GM21381 (cell line): ENCODE results near the gene EPHA6.
A peak's percentile ranks its signal among the peaks of the same experiment; 100 is the strongest.

Experiments used
- ATAC-seq: cut with Tn5 transposase; IDR thresholded peaks from one replicate; pipeline ENCODE4 v1.9.1; 2021; ENCODE audit warnings: mild to moderate bottlenecking, moderate library complexity; ENCODE audit not compliant: unreplicated experiment

The EPHA6 gene

DNA sequence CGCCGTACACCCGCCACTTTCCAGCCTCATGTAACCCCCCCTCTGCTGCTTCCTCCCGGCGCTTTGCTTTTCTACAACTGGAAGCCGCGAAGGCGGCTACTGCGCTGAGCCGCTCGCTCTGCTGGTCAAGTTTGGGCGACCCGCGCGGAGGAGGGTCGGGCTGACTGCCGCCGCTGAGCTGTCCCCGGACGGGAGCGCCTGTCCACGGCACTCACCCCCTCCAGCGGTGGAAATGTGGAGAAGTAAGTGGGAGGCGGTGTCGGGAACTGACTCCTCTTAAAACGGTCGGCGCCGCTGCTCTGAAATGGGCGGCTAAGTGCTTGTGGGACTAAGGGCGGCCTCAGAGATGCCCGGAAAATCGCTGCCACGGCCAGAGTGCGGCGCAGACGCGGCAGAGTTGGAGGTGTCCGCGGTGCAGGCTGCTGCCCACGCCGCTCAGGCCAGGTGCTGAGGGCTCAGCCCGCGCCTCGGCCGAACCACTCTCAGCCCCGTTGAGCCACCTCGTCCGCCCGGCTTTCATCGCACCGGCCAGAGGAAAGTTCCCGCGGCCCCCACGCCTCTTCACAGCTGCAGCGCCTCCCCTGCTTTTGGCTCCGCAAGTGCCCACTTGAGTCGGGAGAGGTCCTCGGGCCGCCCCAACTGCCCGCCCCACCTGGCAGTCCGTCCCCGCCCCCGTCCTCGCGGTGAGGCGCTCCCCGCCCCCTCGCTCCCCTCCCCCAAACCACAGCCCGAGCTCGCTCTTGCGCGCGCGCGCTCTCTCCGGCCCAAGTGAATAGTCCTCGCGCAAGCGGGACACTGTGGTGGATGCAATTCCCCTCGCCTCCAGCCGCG lies at the start of gene EPHA6:
EPHA6 (plus strand) TSS at position 775 of the 831 bp plus-strand sequence.
- ATAC-seq: peak; percentile 14

DNA sequence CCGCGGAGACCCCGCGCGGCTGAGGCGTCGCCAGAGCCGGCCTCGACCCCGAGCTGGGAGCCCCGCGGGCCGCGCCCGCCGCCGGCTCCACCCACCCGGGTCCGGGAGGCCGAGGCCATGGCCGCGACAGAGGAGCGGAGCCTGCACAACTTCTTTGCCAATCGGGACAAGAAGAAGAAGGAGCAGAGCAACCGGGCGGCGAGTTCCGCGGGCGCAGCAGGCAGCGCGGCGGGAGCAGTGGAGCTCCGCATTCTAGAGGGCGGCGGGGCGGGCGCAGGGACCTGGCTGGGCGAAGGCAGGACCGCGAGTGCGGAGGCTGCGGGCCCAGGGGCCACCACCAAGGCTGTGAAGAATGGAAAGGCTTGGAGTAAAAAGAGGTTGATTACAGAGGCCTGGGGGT lies 37.6 kb upstream of the EPHA6 start:
- no peak for ATAC-seq

DNA sequence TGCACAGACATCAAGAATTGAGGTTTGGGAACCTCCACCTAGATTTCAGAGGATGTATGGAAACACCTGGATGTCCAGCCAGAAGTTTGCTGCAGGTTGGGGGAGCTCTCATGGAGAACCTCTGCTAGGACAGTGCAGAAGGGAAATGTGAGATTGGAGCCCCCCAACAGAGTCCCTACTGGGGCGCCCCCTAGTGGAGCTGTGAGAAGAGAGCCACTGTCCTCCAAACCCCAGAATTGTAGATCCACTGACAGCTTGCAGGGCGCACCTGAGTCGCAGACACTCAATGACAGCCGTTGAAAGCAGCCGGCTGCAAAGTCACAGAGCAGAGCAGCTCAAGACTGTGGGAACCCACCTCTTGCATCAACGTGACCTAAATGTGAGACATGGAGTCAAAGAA lies 34.6 kb upstream of the EPHA6 start:
- no peak for ATAC-seq

DNA sequence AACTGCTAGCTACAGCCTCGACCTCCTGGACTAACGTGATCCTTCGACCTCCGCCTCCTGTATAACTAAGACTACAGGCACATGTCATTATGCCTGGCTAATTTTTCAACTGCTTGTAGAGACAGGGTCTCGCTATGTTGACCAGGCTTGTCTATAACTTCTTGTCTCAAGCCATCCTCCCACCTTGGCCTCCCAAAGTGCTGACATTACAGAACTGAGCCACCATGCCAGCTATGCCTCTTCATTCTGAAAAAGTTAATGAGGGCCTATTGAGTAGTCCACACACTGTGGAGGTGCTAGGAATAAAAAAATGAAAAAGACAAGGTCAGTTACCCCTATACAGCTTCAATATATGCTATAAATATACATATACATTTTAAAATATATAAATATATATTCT lies 18.3 kb upstream of the EPHA6 start:
- no peak for ATAC-seq

DNA sequence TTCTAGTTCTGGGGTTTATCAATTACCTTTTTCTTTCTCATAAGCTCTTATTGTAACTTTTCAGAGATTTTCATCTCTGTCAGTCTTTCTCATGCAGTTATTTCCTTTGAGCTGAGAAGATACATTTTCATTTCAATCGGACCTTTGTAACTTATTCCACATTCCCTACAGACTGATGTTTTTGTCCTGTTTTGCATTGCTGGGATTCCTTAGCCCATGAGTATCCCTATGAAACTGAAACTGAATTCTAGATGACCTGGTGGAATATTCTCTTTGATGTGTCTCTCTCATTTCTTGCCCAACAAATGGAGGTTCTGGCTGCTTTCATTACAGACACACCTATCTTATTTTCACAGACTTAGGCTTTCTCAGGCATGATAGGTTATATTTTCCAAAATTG lies 10.5 kb upstream of the EPHA6 start:
- no peak for ATAC-seq

DNA sequence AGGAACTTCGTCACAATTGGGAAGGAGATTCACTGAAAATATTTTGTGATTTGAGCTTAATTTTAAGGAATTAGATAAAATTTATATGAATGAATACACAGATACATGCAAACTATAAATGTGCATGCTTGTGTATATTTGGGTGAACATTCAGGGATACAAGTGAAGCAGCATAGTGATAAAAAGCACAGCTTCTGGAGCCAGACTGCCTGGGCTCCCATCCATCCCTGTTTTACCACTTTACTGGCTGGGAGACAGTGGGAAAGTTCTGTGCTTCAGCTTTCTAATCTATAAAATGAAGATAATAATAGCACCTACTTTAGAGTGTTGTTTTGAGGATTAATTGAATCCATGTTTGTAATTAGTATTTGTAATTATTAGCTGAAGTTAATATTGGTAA lies 8.1 kb upstream of the EPHA6 start:
- ATAC-seq: no peak

DNA sequence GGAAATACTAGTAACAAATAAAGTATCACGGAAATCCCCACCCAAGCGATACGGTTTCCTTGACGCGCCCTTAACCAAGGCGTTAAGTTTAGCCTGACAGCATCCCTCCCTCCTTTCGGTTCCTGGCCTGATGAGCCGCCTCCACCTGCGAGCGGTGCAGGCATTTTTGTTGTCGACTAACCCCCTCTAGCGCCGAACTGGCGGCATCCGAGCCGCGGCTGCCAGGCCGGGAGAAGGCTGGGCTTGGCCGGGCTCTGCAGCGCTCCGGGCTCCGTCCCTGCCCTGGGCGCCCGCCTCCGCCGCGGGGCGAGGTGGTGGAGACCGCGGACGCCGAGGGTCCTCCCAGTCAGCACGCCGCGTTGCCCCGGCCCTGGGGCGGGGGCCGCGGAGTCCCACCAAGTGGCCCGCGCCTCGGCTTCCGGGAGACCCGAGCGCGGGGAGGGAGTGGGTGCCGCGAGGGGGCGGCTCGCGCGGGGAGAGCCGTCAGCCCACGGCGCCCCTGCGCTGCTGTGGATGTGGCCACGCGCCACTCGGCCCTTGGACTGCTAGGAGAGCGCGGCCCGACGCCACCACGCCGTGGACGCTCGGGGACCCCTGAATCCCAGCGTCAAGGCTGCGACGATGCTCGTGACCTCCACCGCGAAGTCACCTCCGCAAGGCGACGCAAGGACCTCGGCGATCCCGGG lies 1.1 kb upstream of the EPHA6 start:
- ATAC-seq: peak; percentile 99

DNA sequence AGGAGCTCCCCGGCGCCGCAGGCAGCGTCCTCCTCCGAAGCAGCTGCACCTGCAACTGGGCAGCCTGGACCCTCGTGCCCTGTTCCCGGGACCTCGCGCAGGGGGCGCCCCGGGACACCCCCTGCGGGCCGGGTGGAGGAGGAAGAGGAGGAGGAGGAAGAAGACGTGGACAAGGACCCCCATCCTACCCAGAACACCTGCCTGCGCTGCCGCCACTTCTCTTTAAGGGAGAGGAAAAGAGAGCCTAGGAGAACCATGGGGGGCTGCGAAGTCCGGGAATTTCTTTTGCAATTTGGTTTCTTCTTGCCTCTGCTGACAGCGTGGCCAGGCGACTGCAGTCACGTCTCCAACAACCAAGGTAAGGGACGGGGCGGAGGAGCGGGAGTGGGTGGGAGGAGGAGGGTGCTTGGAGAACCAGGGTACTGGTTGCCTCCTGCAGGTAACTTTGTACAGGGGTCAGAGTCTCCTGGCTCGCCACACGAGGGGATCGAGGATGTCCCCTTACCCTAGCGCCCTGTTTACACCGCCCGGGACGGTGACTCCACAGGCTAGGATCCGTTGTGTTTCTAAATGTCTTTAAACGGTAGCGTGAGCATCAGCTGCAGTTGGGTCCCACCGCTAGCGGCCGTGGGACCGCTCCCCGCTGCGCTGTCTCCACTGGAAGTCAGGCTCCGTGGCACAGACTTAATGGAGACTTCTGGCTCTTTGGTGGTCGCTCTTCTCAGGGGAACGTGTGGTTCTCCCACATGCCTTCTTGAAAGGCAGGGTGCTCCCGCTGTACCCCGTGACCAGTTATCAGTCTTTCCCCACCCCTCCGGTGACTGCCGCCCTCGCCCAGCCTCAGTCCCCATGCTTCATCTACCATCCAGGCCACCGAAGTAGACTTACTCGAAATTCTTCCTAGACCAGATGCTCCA lies 515 bp downstream of the EPHA6 start:
- ATAC-seq: no peak

DNA sequence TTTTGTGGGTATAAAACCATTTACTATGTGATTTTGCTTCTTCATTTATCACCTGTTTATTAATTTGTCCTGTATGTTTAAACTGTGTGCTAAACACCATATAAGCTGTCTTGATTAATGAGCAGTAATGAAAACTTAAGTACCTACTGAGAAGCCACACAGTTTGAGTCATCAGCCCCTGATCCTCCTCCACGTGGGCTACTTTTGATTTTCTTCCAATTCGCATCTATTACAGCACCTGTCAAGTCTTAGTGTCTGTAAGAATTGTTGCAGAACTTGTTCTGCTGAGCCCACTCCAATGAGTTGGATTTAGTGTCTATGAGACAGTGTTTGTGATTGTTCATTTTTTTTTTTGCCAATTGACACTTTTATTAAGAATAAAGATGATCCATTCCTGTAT lies 16.8 kb downstream of the EPHA6 start:
- ATAC-seq: no peak

DNA sequence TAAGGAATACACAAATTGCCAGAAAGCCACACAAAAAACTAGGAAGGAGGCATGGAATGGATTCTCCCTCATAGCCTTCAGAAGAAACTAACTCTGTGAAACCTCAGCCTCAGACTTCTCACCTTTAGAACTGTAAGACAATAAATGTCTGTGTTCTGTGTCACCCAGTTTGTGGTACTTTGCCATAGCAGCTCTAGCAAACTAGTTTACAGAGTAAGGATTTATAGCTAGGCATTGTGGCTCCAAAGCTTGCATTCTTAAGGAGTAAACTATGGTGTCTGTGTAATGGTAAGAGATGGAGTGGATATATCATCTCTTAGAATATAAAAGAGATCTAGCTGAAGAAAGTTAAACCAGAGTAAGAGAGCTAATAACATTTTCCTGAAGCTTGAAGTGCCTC lies 18.9 kb downstream of the EPHA6 start:
- no peak for ATAC-seq

DNA sequence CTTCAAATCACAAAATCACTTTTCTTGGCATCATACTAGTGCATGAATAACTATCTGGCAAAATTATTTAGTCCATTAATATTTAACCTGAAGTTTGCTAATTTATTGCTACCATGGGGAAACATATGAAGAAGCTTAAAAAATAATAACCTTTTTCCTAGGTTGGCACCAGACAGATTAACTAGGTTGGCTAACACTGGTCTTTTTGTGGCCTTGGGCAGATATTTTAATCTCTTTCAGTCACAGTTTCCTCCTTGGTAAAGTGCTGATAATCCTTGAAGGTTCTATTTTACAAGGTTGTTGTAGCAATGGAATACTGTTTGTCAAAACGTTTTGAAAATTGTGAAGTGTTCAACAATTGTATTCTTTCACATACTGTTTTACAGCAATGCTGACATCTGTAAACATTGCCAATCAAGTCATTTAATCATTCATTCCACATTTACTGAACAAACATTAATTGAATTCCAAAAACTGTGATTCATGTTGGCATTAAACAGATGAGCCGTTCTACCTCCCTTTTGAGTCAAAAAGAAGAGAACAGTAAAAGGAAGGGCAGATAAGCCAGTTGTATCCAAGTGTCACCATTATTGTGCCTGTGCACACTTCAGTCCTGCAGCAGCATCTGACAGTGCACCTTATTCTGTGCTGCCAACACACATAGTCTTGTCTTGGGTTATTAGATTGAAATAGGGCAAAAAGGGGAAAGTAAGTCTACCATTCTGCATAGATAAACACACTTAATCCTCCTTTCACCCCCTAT lies 21.9 kb downstream of the EPHA6 start:
- ATAC-seq: no peak

DNA sequence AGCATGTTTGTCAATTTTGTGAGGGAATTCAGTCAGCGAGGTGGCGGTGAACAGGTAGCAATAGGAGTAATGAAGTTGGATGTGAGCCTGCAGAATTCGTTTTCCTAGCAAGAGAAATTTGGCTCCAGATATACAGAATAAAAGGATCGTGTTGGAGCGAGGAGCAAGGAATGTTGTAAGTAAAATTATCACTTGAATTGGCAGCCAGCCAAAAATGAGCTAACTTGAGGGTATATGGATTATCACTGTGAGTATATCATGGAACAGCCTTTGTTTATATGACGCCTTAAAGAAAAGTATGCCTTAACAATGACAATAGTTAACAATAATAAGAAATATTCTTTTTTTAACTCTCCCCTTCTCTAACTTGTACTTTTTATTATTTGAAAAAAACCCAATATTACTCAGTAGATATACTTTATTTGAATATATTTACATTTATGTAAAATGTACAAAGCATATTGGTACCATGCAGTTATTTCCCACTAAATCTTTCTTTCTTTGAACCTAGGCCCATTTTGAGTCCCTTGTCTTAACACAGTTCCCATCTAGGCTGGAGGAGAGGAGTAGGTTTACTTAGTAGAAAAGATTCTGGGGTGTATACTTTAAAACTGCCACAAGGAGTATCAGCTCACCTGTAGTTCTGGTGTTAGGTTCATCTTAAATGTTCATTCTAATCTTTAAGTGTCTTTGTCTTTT lies 29.3 kb downstream of the EPHA6 start:
- no peak for ATAC-seq

DNA sequence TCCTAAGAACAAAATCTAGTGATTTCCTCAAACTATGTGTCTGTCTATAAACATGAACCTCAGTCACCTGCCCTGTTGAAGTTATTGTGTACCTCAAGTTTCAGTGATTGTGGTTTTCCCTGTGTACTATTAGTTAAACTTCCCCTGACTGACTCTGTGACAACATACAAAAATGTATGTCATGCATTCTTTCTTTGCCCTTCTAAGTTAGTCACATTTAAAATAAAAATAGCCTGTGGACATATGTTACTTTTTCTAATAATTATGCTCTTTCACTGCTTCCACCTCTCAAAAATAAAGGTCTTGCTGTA lies 29.8 kb downstream of the EPHA6 start:
- ATAC-seq: no peak

DNA sequence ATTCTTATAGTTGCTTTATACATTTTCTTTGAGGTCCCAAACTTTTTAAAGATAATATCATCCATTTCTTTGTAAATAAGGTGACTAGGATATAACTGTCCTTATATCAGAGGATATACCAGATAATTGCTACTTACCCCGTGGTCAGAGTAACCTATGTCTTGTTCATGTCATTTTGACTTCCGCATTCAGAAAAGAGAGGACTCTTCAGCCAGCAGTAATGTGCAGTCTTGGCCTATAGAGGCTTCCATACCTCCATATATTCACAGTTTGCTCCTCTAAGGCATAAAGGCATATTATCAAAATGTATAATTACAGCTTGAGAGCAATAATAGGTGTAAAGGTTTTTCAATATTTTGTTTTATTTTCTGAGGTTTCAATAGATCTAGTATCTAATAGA lies 38.5 kb downstream of the EPHA6 start:
- ATAC-seq: no peak

DNA sequence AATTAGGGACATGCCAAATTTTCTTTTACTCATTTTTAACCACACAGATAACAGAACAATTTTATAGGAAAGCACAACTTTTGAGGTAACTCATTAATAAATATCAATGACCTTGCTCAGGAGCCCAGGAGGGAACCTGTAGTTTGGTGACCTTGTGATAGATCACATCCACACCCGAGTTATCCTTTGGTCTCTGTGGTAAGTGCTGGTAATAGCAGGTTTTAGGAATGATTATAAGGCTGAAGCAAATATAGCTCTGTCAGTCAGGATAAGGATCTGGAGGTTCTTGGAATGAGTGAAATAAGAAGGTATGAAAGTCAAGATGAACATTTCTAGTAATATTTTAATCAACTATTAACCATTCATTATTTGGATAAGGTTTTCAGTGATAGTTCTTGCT lies 46.5 kb downstream of the EPHA6 start:
- no peak for ATAC-seq

DNA sequence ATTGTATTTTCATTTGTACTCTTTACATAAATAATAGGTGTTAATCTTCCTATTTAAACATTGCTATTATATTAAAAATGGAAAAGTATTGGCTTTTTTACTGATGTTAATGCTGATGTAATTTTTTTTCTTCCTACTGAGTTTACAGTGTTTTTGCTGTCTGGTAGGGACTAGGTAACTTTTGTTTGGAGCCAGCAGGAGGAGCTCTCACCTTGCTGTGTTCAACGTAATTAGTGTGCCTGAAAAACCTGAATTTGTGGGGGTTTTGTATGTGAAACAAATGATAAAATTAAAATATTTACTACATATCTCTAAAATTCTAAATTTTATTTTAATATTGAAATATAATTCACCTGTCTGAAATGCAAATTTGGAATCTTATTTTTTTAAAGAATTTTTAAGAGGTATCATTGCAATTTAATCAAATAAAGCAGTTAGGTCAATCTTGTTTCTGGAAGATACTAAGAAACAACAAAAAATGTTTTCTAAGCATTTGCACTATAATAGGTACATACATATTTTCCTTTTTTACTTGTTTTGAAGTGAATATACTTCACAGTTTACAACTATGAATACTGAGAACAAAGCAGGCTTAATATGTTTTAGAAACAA lies 48.8 kb downstream of the EPHA6 start:
- ATAC-seq: no peak

DNA sequence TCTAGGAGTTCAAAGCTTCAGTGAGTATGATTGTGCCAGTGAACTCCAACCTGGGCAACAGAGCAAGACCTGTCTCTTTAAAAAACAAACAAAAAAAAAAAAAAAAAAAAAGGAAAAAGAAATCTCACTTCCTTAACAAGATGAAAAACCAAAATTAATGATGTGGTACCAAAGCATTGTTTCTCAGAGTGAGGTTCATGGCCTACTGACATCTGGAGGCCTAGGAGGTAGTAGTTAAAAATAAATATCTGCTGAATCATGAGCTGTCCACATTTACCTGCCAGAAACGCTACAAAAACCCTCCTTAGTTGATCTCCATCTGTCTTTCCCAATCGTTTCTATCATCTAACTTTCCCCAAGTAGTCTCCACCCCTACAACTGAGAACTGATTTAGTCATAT lies 51.2 kb downstream of the EPHA6 start:
- no peak for ATAC-seq

DNA sequence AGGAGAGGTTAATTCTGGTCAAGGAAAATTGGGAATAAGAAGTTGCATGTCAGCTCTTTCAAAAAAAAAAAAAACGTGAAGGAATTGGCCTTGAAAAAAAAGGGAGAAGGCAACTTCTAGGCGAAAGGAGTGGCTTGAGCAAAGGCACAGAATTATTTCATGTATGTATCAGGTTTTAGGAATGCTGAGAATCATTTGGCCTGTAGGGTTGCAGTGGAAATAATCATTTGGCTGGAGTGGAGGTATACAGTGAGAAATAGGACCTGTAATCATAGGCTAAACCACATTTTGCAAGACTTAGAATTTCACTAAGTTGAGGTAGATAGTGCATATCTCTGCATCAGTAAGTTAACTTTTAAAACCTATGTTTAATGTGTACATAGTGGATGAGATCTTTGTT lies 54.9 kb downstream of the EPHA6 start:
- no peak for ATAC-seq

DNA sequence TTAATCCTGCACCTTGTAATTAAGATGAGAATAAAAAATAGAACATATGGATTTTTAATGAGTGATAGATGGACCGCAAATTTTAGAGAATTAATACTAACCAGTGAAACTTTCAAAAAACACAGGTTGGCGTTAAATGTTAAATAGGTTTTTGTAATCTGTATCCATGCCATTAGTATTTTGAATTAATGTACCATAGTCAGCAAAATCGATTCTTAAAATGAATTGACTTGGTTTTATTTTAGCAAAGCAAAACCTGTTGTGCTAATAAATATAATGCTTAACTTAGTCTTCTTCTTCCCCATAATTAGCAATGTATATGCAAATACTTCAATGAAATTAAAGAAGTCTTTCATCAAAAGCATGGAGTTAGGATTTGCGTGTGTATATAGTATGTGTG lies 63.1 kb downstream of the EPHA6 start:
- ATAC-seq: no peak

DNA sequence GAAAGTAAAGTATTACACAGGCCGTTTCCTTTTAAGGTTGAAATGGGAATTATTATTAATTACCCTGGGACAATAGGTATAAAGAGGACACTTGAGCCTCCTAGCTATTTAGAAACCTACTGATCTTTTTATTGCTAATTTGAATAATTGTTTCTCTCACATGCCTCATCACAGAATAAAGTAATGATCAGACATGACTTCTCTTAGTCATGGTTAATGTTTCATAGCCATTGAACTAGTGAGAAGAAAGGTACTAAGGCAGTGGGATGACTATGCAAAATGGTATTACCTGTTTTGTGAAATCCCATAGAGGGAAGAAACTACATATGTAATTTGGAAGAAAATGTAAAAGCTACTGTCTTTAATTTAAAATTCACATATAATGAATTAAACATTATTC lies 85.6 kb downstream of the EPHA6 start:
- ATAC-seq: no peak
